SU-DHL-6 (cell line): ENCODE measurements around the gene CAGE1.
A peak's percentile ranks its signal among the peaks of the same experiment; 100 is the strongest.

ENCODE experiments used
- H2AFZ ChIP-seq: fragments of 200-600 bp; sonication (generic); 2 replicates; pipeline ENCODE4 v1.6.1; 2014; ENCODE audit warnings: low read depth, mild to moderate bottlenecking, moderate library complexity, mixed read lengths, antibody characterized with exemption, low read length; ENCODE audit not compliant: severe bottlenecking
- H3F3A ChIP-seq: fragments of 200-600 bp; shearing (Covaris generic); 2 replicates; pipeline ENCODE4 v1.6.0; 2016; ENCODE audit warnings: antibody characterized with exemption, mild to moderate bottlenecking; ENCODE audit not compliant: insufficient read depth
- H3K27ac ChIP-seq: fragments of 200-600 bp; sonication (generic); 2 replicates; pipeline ENCODE4 v1.5.1; 2016; ENCODE audit warnings: low read depth, mild to moderate bottlenecking, low read length, moderate library complexity, mixed read lengths
- H3K27me3 ChIP-seq: fragments of 200-600 bp; sonication (generic), shearing (Covaris generic); 2 replicates; pipeline ENCODE4 v1.6.0; 2014; ENCODE audit warnings: mild to moderate bottlenecking, low read length
- H3K36me3 ChIP-seq: fragments of 200-600 bp; sonication (generic); 2 replicates; pipeline ENCODE4 v1.6.1; 2014; ENCODE audit warnings: mild to moderate bottlenecking, low read length, mixed read lengths
- H3K4me2 ChIP-seq: fragments of 300-600, 200-600 bp; shearing (Covaris generic), sonication (generic); 2 replicates; pipeline ENCODE4 v1.6.0; 2014; ENCODE audit warnings: low read length, low read depth, mild to moderate bottlenecking; ENCODE audit not compliant: poor library complexity, severe bottlenecking
- H3K4me3 ChIP-seq: fragments of 200-600 bp; sonication (generic); 2 replicates; pipeline ENCODE4 v1.5.1; 2014; ENCODE audit warnings: antibody characterized with exemption, low read length, mild to moderate bottlenecking, mixed read lengths; ENCODE audit not compliant: insufficient read depth, poor library complexity, severe bottlenecking
- H3K79me2 ChIP-seq: fragments of 200-600 bp; sonication (generic); 2 replicates; pipeline ENCODE4 v1.6.1; 2014; ENCODE audit warnings: mild to moderate bottlenecking, low read length, moderate library complexity; ENCODE audit not compliant: insufficient read depth
- H3K9ac ChIP-seq: fragments of 200-600 bp; sonication (generic); 2 replicates; pipeline ENCODE4 v1.7.0; 2014; ENCODE audit warnings: mild to moderate bottlenecking, low read length
- H3K9me2 ChIP-seq: fragments of 200-600 bp; sonication (generic); replicated peaks from 2 replicates; pipeline ENCODE4 v1.6.1; 2014; ENCODE audit warnings: low read length; ENCODE audit not compliant: insufficient read depth
- H3K9me3 ChIP-seq: fragments of 200-600 bp; sonication (generic); 2 replicates; pipeline ENCODE4 v1.6.1; 2014; ENCODE audit warnings: low read length, mixed read lengths; ENCODE audit not compliant: insufficient read depth
- H4K20me1 ChIP-seq: fragments of 200-600 bp; sonication (generic); 2 replicates; pipeline ENCODE4 v1.6.1; 2014; ENCODE audit warnings: low read depth, mild to moderate bottlenecking, antibody characterized with exemption, low read length, moderate library complexity, mixed read lengths
- EZH2phosphoT487 ChIP-seq: fragments of 200-600 bp; sonication (generic), shearing (Covaris generic); conservative IDR thresholded peaks from 2 replicates; pipeline ENCODE4 v1.6.1; 2018; ENCODE audit warnings: mild to moderate bottlenecking, antibody characterized with exemption, low read length, moderate library complexity, mixed read lengths
- TF ChIP-seq, protein P1 (sequence below): fragments of 200-600 bp; sonication (generic); IDR thresholded peaks from one replicate; pipeline ENCODE4 v1.5.1; 2017; ENCODE audit warnings: antibody characterized with exemption, mild to moderate bottlenecking, low read length, moderate library complexity; ENCODE audit not compliant: insufficient read depth, poor library complexity, severe bottlenecking

Gene CAGE1

DNA sequence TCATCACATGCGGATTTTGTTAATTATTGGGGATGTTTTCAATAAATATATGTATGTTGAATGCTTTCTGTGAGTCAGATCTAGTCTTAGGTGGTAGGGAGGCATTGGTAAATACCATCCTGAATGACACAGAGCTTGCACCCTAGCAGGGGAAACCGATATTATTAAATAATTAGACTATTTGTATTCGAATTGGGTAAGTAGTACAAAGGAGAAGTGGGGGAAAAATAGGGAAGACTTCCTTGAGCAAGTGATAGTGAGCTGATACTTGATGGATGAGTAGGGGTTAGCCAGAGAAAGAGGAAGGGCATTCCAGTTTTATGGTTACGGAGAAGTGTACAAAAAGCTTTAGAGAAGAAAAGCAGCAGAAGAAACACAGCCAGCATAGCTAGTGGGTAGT lies 1.6 kb upstream of the CAGE1 start:
- H3K9me2 ChIP-seq: no peaks in the 10 kb centered on the region
- H3K9me3 ChIP-seq: no peaks in the 10 kb centered on the region
- peaks cover 47% of the 10 kb centered on the region for H3K79me2 ChIP-seq
- peaks cover 5% of the 10 kb centered on the region; the same call in 1 of the 2 replicates for H3F3A ChIP-seq
- peak overlapping the region; percentile 60 for H3K4me3 ChIP-seq
- no peak for TF ChIP-seq EZH2phosphoT487
- TF ChIP-seq, protein P1, sequence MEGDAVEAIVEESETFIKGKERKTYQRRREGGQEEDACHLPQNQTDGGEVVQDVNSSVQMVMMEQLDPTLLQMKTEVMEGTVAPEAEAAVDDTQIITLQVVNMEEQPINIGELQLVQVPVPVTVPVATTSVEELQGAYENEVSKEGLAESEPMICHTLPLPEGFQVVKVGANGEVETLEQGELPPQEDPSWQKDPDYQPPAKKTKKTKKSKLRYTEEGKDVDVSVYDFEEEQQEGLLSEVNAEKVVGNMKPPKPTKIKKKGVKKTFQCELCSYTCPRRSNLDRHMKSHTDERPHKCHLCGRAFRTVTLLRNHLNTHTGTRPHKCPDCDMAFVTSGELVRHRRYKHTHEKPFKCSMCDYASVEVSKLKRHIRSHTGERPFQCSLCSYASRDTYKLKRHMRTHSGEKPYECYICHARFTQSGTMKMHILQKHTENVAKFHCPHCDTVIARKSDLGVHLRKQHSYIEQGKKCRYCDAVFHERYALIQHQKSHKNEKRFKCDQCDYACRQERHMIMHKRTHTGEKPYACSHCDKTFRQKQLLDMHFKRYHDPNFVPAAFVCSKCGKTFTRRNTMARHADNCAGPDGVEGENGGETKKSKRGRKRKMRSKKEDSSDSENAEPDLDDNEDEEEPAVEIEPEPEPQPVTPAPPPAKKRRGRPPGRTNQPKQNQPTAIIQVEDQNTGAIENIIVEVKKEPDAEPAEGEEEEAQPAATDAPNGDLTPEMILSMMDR: no peak
- peaks cover 8% of the 10 kb centered on the region for H4K20me1 ChIP-seq
- no peaks in the 10 kb centered on the region for H3K27me3 ChIP-seq
- peak overlapping the region; percentile 63 for H3K9ac ChIP-seq
- H3K27ac ChIP-seq: no peak overlapping the region
- peak overlapping the region; percentile 67 for H3K4me2 ChIP-seq
- H2AFZ ChIP-seq: no peak overlapping the region
- peaks cover 26% of the 10 kb centered on the region for H3K36me3 ChIP-seq

DNA sequence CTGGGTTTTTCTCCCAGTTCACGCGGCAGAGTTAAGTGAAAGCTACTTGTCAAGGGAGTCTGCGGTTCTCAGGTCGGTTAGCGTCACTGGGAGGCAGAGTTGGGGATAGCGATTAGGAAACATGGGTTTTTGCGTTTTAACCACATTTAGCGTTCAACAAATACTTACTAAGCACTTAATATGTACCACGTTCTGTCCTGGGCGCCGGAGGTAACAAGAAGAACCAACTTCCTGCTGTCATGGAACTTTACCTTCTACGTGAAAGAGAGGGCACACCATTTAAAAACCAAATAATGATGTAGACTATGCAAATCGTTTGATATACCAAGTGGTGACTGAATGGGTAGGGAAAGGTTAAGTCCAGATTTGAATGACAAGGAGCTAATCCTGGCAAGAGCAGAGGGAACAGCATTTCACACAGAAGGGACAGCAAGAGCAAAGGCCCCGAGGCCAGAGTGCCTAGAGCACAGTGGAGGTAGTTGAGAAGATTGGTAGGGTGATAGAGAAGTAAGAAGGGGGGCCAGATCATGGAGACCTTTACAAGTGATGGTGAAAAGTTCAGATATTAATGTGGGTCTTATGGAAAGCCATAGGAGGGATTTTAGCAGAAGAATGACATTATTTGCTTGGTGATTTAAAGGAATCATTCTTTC lies 810 bp upstream of the CAGE1 start:
- Histone ChIP-seq H3K9ac (peak overlapping the region; percentile 63), H2AFZ (peak overlapping the region; percentile 52), H3K9me3 (no peaks in the 10 kb centered on the region), H3K27me3 (no peaks in the 10 kb centered on the region), H3K36me3 (peaks cover 18% of the 10 kb centered on the region), H4K20me1 (peaks cover 8% of the 10 kb centered on the region), H3K4me2 (peak overlapping the region; percentile 67), H3F3A (peaks cover 5% of the 10 kb centered on the region; the same call in 1 of the 2 replicates), H3K27ac (peak overlapping the region; percentile 66), H3K9me2 (no peaks in the 10 kb centered on the region), H3K79me2 (peaks cover 47% of the 10 kb centered on the region), H3K4me3 (peak overlapping the region; percentile 60)
- no peak for TF ChIP-seq EZH2phosphoT487
- TF ChIP-seq, protein P1: no peak

DNA sequence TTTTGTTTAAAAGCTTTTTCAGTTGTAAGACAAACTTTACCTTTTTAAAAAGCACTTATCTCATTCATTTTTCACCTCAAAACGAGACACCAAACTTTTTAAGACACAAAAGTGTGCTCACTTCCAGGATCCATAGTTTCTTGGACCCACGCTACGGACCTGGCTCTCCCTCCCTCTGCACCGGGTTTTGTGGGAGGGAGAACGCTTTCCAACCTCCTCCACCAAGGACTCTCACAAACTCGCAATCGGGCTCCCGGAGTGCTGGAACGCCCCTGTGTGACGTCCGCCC lies 436 bp downstream of the CAGE1 start:
- peaks cover 41% of the 10 kb centered on the region for H3K79me2 ChIP-seq
- no peak for TF ChIP-seq EZH2phosphoT487
- TF ChIP-seq, protein P1: no peak
- peaks cover 5% of the 10 kb centered on the region; the same call in 1 of the 2 replicates for H3F3A ChIP-seq

More for the DNA sequence above, 436 bp downstream of the CAGE1 start:
- H4K20me1 ChIP-seq: peaks cover 8% of the 10 kb centered on the region
- peak overlapping the region; percentile 66 for H3K27ac ChIP-seq
- peaks cover 11% of the 10 kb centered on the region for H3K36me3 ChIP-seq
- peak overlapping the region; percentile 64 for H2AFZ ChIP-seq
- peak overlapping the region; percentile 67 for H3K4me2 ChIP-seq
- no peaks in the 10 kb centered on the region for H3K9me2 ChIP-seq
- H3K9me3 ChIP-seq: no peaks in the 10 kb centered on the region
- peak overlapping the region; percentile 60 for H3K4me3 ChIP-seq
- no peaks in the 10 kb centered on the region for H3K27me3 ChIP-seq
- H3K9ac ChIP-seq: peak overlapping the region; percentile 63
